Activated CD8-positive, alpha-beta memory T cell treated with anti-CD3 and anti-CD28 coated beads, Interleukin-2, amount 50 U/mL, for 24 hours (primary cell): Measurements from ENCODE around the gene IGSF23.
"Not testable (repeated sequence)": the region's sequence is repeated elsewhere in the genome, so short reads cannot be mapped to it uniquely, and the experiment has no call there.

Experiments
- DNase-seq: peaks from one replicate; pipeline ENCODE4 v3.0.0-alpha.2; 2020; ENCODE audit errors: extremely low read depth

IGSF23 gene

GRCh38 chr19:44611812-44612295 lies 1.5 kb upstream of the IGSF23 start:
- no peak for DNase-seq

- no peak for DNase-seq
Observed at GRCh38 chr19:44614313-44614712, 950 bp downstream of the IGSF23 start.

- DNase-seq: no peak
Observed at GRCh38 chr19:44615863-44616247, 2.5 kb downstream of the IGSF23 start.

- DNase-seq: no peak
Observed at GRCh38 chr19:44617110-44617880, 3.9 kb downstream of the IGSF23 start.

GRCh38 chr19:44618640-44619357 lies 5.4 kb downstream of the IGSF23 start:
- DNase-seq: no peak

GRCh38 chr19:44620667-44621066 lies 7.3 kb downstream of the IGSF23 start:
- DNase-seq: no peak

- no peak for DNase-seq
Observed at GRCh38 chr19:44621367-44621766, 8.0 kb downstream of the IGSF23 start.

- DNase-seq: no peak
Observed at GRCh38 chr19:44623080-44623479, 9.7 kb downstream of the IGSF23 start.

GRCh38 chr19:44623626-44624025 lies 10.3 kb downstream of the IGSF23 start:
- DNase-seq: no peak

GRCh38 chr19:44624840-44625354 lies 11.5 kb downstream of the IGSF23 start:
- no peak for DNase-seq

GRCh38 chr19:44625637-44626036 lies 12.3 kb downstream of the IGSF23 start:
- not testable (repeated sequence) for DNase-seq

GRCh38 chr19:44626048-44626624 lies 12.8 kb downstream of the IGSF23 start:
- DNase-seq: no peak

GRCh38 chr19:44627631-44628030 lies 14.3 kb downstream of the IGSF23 start:
- DNase-seq: no peak

- DNase-seq: no peak
Observed at GRCh38 chr19:44628793-44629192, 15.4 kb downstream of the IGSF23 start.

- DNase-seq: not testable (repeated sequence)
Observed at GRCh38 chr19:44631611-44632010, 18.2 kb downstream of the IGSF23 start.

GRCh38 chr19:44634058-44634457 lies 20.7 kb downstream of the IGSF23 start:
- not testable (repeated sequence) for DNase-seq

GRCh38 chr19:44634785-44635184 lies 21.4 kb downstream of the IGSF23 start:
- no peak for DNase-seq

GRCh38 chr19:44635581-44636438 lies 22.4 kb downstream of the IGSF23 start:
- no peak for DNase-seq

- no peak for DNase-seq
Observed at GRCh38 chr19:44636439-44637389, 23.4 kb downstream of the IGSF23 start.

GRCh38 chr19:44637390-44637764 lies 24.0 kb downstream of the IGSF23 start:
- no peak for DNase-seq
